ENCODE data around the gene CSE1L.
"Not testable (repeated sequence)": the region's sequence is repeated elsewhere in the genome, so short reads cannot be mapped to it uniquely, and the experiment has no call there.

The CSE1L gene

GRCh38 chr20:49046087-49046900 is at the start of gene CSE1L:
CSE1L (plus strand) TSS chr20:49046312; CDS start chr20:49058464, 12,152 bp downstream.
- peak; percentile 98 for DNase-seq

- DNase-seq: no peak
These were observed 45.9 kb upstream of the CSE1L start for GRCh38 chr20:48999890-49000870.

GRCh38 chr20:49001741-49002140 is 44.4 kb upstream of the CSE1L start:
- no peak for DNase-seq

- DNase-seq: no peak
These were observed 39.6 kb upstream of the CSE1L start for GRCh38 chr20:49006446-49006980.

GRCh38 chr20:49009899-49010631 is 36.0 kb upstream of the CSE1L start:
- DNase-seq: no peak

GRCh38 chr20:49024220-49024619 is 21.9 kb upstream of the CSE1L start:
- no peak for DNase-seq

- DNase-seq: not testable (repeated sequence)
These were observed 17.9 kb upstream of the CSE1L start for GRCh38 chr20:49028177-49028576.

- peak; percentile 36 for DNase-seq
These were observed 17.4 kb upstream of the CSE1L start for GRCh38 chr20:49028684-49029083.

DNA sequence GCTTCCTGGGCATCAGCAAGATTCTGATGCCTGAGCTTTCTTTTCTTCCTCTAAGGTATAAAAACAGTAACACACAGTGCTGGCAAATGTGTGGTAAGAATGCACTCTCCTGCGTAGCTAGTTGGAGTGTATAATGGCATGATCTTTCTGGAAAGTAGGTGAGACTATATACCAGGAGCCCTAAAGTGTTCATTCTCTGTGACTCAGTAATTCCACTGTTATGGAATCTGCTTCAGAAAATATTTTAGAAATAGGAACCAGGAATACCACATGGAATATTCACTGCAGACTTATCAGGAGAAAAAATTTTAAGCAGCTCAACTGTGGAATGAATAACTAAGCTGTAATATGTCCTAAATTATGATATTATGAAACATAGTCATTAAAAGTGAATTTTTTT is 16.9 kb upstream of the CSE1L start:
- no peak for DNase-seq

DNA sequence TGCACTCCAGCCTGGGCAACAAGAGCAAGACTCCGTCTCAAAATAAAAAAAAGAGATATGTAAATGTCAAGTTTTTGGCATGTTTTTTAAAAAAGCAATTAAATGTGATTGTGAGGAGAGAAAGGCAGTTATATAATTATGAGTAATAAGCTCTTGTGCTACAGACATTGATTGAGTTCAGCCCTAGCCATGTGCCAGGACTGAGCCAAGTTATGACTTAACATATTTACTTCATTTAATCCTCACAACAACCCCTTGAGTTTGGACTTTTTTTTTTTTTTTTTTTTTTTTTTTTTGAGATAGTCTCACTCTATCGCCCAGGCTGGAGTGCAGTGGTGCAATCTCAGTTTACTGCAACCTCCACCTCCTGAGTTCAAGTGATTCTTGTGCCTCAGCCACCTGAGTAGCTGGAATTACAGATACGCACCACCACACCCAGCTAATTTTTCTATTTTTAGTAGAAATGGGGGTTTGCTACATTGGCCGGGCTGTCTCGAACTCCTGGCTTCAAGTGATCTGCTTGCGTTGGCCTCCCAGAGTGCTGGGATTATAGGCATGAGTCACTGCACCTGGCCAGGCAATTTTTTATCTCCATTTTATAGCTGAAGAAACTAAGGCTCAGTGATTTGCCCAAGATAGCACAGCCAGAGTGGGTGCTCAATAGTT is 15.0 kb upstream of the CSE1L start:
- DNase-seq: no peak

DNA sequence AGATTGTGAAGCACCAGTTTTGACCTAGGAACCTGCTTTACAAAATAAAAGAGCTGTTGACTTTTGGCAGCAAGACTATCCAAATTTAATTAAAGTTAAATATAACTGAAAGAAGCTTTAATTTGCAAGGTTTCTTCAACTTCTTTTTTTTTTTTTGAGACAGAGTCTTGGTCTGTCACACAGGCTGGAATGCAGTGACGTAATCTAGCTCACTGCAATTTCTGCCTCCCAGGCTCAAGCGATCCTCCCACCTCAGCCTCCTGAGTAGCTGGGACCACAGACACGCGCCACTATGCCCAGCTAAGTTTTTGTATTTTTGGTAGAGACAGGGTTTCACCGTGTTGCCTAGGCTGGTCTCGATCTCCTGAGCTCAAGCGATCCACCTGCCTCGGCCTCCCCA is 13.7 kb upstream of the CSE1L start:
- no peak for DNase-seq

DNA sequence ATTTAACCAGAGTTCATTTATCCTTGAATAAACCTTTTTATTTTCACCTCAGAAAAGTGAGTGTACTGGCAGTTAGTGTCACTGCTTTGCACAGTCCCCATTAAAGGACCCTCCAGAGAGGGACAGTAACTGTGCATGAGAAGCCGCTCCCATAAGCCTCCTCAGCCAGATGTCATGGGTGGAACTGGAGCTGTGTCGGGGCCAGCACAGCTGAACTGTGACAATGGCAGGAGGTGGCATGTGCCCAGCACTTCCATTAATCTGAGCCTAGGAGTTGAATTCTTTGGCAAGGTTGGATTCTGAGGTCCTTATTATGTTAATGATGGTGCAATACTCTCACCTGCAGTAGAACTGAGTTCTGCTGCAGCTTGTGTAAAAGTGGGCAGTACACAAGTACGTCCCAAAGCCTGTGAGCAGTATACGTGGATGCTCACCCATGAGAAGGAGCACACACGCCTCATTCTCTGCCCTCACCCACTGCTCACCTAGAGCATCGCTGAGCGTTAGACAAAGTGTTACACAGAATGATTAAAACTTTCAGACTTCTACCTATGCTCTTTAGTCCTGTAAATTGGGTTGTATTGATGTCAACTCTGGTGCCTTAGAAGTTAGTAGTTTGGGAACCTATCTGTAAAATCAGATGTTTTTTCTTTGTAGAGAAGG is 11.9 kb upstream of the CSE1L start:
- DNase-seq: no peak

DNA sequence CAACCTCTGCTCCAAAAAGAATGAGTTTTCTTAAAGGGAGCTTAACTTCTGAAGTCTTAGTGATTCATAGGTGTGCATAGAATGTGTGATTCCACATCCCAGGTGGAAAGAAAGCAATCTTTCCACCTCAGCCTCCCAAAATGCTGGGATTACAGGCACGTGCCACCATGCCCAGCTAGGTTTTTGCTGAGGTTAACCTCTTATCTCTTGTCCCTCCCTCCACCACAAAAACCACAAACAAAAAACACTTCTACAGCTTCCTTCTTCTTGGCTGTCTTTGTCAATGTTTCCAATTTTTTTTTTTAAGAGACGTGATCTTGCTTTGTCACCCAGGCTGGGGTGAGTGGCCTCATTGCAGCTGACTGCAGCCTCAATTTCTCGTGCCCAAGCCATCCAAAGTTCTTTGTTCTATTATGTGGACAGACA is 8.1 kb upstream of the CSE1L start:
- no peak for DNase-seq

GRCh38 chr20:49039854-49040253 is 6.3 kb upstream of the CSE1L start:
- no peak for DNase-seq

GRCh38 chr20:49043000-49043399 is 3.1 kb upstream of the CSE1L start:
- DNase-seq: no peak

GRCh38 chr20:49045440-49046086 is 549 bp upstream of the CSE1L start:
- no peak for DNase-seq

DNA sequence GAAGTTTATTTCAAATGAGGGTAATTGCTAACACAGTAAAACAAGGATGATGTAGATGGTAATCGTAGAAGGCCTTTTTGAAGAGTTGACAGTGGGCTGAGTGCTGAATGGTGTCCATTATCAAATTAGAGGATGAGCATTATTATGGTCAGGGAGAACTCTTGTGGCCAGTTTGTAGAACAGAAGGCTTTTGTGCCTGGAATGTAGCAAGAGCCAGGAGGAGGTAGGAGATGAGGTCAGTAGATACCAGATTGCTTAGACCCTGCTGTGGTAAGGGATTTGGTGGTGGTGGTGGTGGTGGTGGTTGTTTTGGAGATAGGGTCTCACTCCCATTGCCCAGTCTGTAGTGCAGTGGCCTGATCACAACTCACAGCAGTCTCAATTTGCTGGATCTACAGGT is 6.2 kb downstream of the CSE1L start:
- no peak for DNase-seq

- no peak for DNase-seq
These were observed 8.0 kb downstream of the CSE1L start for GRCh38 chr20:49054056-49054643.

DNA sequence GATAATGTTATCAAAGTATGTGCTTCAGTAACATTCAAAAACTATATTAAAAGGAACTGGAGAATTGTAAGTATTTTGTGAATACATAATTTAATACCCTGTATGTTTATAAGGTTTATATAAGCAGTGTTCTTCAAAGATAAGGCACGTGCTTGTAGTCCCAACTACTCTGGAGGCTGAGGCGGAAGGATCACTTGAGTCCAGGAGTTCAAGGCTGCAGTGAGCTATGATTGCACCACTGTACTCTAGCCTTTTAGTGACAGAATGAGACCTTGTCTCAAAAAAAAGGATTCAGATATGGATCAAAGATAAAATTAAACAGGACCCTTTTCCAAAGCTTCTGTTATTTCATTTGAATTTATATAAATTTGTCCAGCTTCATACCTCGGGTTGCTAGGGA is 17.2 kb downstream of the CSE1L start:
- DNase-seq: no peak

GRCh38 chr20:49074521-49074920 is 28.4 kb downstream of the CSE1L start:
- no peak for DNase-seq

GRCh38 chr20:49078310-49078709 is 32.2 kb downstream of the CSE1L start:
- no peak for DNase-seq

All from NCI-H2171 treated with DMSO at 0.1 percent for 48 hours (cell line).